B cell (primary cell): ENCODE data around the gene FERMT3. TPM values are rescaled to one million over a fixed set of nuclear protein-coding genes. Genes with fewer than 3 reads are reported as not detected.
A peak's percentile ranks its signal among the peaks of the same experiment; 100 is the strongest.

Experiments
- ATAC-seq: fragments of 200-7000 bp; cut with Tn5 transposase; one replicate; pipeline ENCODE4 v1.10.0; 2021; ENCODE audit warnings: low read depth, mild to moderate bottlenecking, moderate number of reproducible peaks, moderate library complexity
- CTCF ChIA-PET: fragments of 350-600 bp; sonication (Branson Sonifier 250); formaldehyde crosslinking; loops from one replicate; lab custom pipeline; 2021; ENCODE audit warnings: antibody characterized with exemption, inconsistent platforms; lab: Charles Lee
- POLR2A ChIA-PET: fragments of 350-600 bp; sonication (Branson Sonifier 250); formaldehyde crosslinking; loops from one replicate; lab custom pipeline; 2021; ENCODE audit warnings: antibody characterized with exemption; lab: Charles Lee
- DNase-seq: peaks from one replicate; pipeline ENCODE4 v3.0.0; 2013
- H2AFZ ChIP-seq: 2 replicates; pipeline ENCODE4 v1.6.1; 2012; ENCODE audit warnings: mild to moderate bottlenecking, low read depth, low read length; ENCODE audit not compliant: insufficient read depth, poor library complexity, severe bottlenecking
- H3K27ac ChIP-seq, 2 donors: 1 replicate in 1 of 2; 2 replicates in 1 of 2; pipeline ENCODE4 v1.5.1; 2012 to 2013; ENCODE audit warnings: low read length in 2 of 2, mild to moderate bottlenecking in 2 of 2, moderate library complexity in 1 of 2
- H3K27me3 ChIP-seq, 4 experiments: fragments of 200-600 bp in 1 of 4; sonication (generic) in 1 of 4; replicated peaks in 1 of 4; 1 replicate in 2 of 4; 2 replicates in 2 of 4; pipeline versions ENCODE4 v1.6.1 to v1.7.0; 2013 to 2016; ENCODE audit warnings: low read length in 3 of 4, mild to moderate bottlenecking in 2 of 4, mixed read lengths in 1 of 4, moderate library complexity in 1 of 4; ENCODE audit not compliant: insufficient read depth in 4 of 4, control insufficient read depth in 3 of 4; ENCODE audit errors: control extremely low read depth in 1 of 4
- H3K36me3 ChIP-seq, 2 experiments: replicated peaks in 1 of 2; 1 replicate in 1 of 2; 2 replicates in 1 of 2; pipeline versions ENCODE4 v1.6.1 to v1.7.1; 2013; ENCODE audit warnings: low read length in 1 of 2; ENCODE audit not compliant: insufficient read depth in 2 of 2, control insufficient read depth in 1 of 2; ENCODE audit errors: control extremely low read depth in 1 of 2, extremely low read depth in 1 of 2
- H3K4me1 ChIP-seq, 2 donors: fragments of 200-600 bp in 1 of 2; sonication (generic) in 1 of 2; 1 replicate in 1 of 2; 2 replicates in 1 of 2; pipeline versions ENCODE4 v1.5.1 to v1.6.1; 2013 to 2017; ENCODE audit warnings: low read length in 2 of 2; ENCODE audit not compliant: control insufficient read depth in 2 of 2, insufficient read depth in 2 of 2
- H3K4me2 ChIP-seq: replicated peaks from 2 replicates; pipeline ENCODE3; 2012; ENCODE audit warnings: mild to moderate bottlenecking, low read depth, low read length; ENCODE audit not compliant: poor library complexity, severe bottlenecking
- H3K4me3 ChIP-seq, 5 experiments: fragments of 200-600 bp in 1 of 5; sonication (generic) in 1 of 5; 1 replicate in 3 of 5; 2 replicates in 2 of 5; pipeline versions ENCODE4 v1.5.1 to v1.7.0; 2011 to 2016; ENCODE audit warnings: low read length in 4 of 5, mild to moderate bottlenecking in 4 of 5, low read depth in 2 of 5, control low read depth in 1 of 5, moderate library complexity in 1 of 5; ENCODE audit not compliant: insufficient read depth in 1 of 5; ENCODE audit errors: control extremely low read depth in 1 of 5, extremely low read depth in 1 of 5
- H3K79me2 ChIP-seq: fragments of 200-600 bp; sonication (generic); one replicate; pipeline ENCODE4 v1.6.0; 2016; ENCODE audit warnings: low read length; ENCODE audit not compliant: control insufficient read depth, insufficient read depth
- H3K9ac ChIP-seq: fragments of 200-600 bp; sonication (generic); 2 replicates; pipeline ENCODE4 v1.6.1; 2017; ENCODE audit warnings: mild to moderate bottlenecking, low read length, moderate library complexity
- H3K9me3 ChIP-seq, 3 donors: one replicate each; pipeline versions ENCODE4 v1.6.1 to v1.7.1; 2013; ENCODE audit warnings: low read length in 2 of 3; ENCODE audit not compliant: control insufficient read depth in 2 of 3, insufficient read depth in 1 of 3; ENCODE audit errors: control extremely low read depth in 1 of 3
- H4K20me1 ChIP-seq: 2 replicates; pipeline ENCODE4 v1.6.0; 2012; ENCODE audit warnings: mild to moderate bottlenecking, low read length; ENCODE audit not compliant: insufficient read depth, control insufficient read depth, poor library complexity, severe bottlenecking
- H3K27ac Mint-ChIP-seq: one replicate; pipeline ENCODE4 v1.8.0; 2021; ENCODE audit warnings: mixed read lengths
- H3K27me3 Mint-ChIP-seq: one replicate; pipeline ENCODE4 v1.8.0; 2021; ENCODE audit warnings: mixed read lengths
- H3K4me1 Mint-ChIP-seq: one replicate; pipeline ENCODE4 v1.8.0; 2021; ENCODE audit warnings: mixed read lengths
- H3K4me3 Mint-ChIP-seq: one replicate; pipeline ENCODE4 v1.8.0; 2021; ENCODE audit warnings: mixed read lengths
- H3K9me3 Mint-ChIP-seq: one replicate; pipeline ENCODE4 v1.8.0; 2022; ENCODE audit warnings: mixed read lengths; ENCODE audit not compliant: insufficient read depth
- EZH2 ChIP-seq: IDR thresholded peaks from 2 replicates; pipeline ENCODE4 v1.6.1; 2012; ENCODE audit warnings: borderline replicate concordance, low read depth, mild to moderate bottlenecking, moderate library complexity, low read length; ENCODE audit not compliant: insufficient read depth, poor library complexity, severe bottlenecking
- WGBS: methylation state at CpG from one replicate; pipeline ENCODE4 v1.1.5; 2013; ENCODE audit warnings: missing lambda C conversion rate; ENCODE audit not compliant: insufficient coverage; 5-methylcytosine and 5-hydroxymethylcytosine counted together
- intact Hi-C: fragments of 100-400 bp; cut with micrococcal nuclease; formaldehyde crosslinking; loops from one replicate; pipeline ENCODE4 v1.10.0; 2022
- polyA plus RNA-seq: library from polyadenylated mRNA; depleted of rRNA; stranded (reverse); fragments of >200 nt; gene quantifications from 2 replicates; pipeline ENCODE4 v1.2.3, GENCODE V29; 2012
- total RNA-seq, 2 donors: library from RNA; stranded (reverse); fragments of 120-200 nt in 1 of 2; gene quantifications; 1 replicate in 1 of 2; 2 replicates in 1 of 2; pipeline versions ENCODE4 v1.2.3 to v1.2.4, GENCODE V29; 2013 to 2022
- TF ChIP-seq, protein P1 (sequence below): fragments of 200-600 bp; IDR thresholded peaks from one replicate; pipeline ENCODE4 v1.8.0; 2022; ENCODE audit warnings: antibody characterized with exemption, mild to moderate bottlenecking

Gene FERMT3
- total and polyA plus RNA-seq, 2 donors (not counting 1 experiment from before 2014, with no cell fraction given) = 96.2 to 170 TPM

DNA sequence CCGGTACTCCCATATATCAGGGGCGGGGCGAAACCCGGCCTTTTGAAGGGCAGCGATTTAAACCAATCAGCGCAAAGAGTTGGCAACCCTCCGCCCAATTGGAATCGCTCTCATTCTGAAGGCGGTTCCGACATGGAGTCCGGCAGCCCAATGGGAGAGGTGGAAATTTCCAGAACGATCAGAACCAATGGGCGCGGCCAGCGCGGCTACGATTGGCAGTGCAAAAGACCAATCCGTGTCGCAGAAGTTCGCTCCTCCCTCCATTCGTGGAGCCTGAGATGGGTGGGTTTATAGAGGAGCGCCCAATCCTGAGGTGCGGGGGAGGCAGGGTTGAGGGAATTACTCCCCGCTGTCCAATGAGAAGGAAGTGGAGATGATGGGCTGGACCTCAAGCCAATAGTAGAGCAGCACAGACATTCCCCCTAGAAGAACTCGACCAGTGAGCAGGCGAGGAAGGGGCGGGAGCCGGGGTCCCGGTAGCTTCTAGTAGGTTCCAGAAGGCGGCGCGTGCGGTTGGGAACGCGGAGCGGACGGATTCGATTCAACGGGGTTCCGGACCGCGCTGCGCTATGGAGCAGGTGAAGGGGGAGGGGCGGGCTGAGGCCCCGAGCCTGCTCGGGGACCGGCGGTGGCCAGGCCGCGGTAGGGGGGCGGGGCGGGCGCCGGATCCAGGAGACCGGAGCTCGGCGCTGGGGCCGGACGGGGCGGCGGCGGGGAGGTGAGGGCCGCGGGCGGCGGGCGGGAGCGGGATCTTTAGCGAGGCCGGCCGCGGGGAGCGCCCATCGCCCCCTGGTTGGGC lies 20.6 kb upstream of the FERMT3 start, which contains the start of gene STIP1:
TSS of gene STIP1 (plus strand) at position 479 of the 799 bp plus-strand sequence. CDS start at position 570, 91 bp downstream.
- H3K36me3 ChIP-seq = peaks cover 0 to 3% of the 10 kb centered on the region in 2 experiments
- H3K4me1 ChIP-seq = peaks cover 13 to 24% of the 10 kb centered on the region in 2 donors
- Mint-ChIP-seq H3K27me3 (no peaks in the 10 kb centered on the region), H3K4me3 (no peak within 1 kb of the TSS), H3K9me3 (no peaks in the 10 kb centered on the region), H3K4me1 (peaks cover 41% of the 10 kb centered on the region), H3K27ac (peak within 1 kb of the TSS; percentile 94)
- peak within 1 kb of the TSS; percentile 16 to 95 (median 83) for H3K4me3 ChIP-seq
- intact Hi-C loops = loop anchor here (1.0 to 2.0 kb wide), 11 partner anchors 19 to 348 kb away; partner anchors contain the start of genes CCDC88B, DNAJC4, ESRRA and FERMT3
- H3K79me2 ChIP-seq = peaks cover 18% of the 10 kb centered on the region
- TF ChIP-seq EZH2 = no peak
- TF ChIP-seq, protein P1, sequence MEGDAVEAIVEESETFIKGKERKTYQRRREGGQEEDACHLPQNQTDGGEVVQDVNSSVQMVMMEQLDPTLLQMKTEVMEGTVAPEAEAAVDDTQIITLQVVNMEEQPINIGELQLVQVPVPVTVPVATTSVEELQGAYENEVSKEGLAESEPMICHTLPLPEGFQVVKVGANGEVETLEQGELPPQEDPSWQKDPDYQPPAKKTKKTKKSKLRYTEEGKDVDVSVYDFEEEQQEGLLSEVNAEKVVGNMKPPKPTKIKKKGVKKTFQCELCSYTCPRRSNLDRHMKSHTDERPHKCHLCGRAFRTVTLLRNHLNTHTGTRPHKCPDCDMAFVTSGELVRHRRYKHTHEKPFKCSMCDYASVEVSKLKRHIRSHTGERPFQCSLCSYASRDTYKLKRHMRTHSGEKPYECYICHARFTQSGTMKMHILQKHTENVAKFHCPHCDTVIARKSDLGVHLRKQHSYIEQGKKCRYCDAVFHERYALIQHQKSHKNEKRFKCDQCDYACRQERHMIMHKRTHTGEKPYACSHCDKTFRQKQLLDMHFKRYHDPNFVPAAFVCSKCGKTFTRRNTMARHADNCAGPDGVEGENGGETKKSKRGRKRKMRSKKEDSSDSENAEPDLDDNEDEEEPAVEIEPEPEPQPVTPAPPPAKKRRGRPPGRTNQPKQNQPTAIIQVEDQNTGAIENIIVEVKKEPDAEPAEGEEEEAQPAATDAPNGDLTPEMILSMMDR = peak; percentile 37
- no peaks in the 10 kb centered on the region for H3K27me3 ChIP-seq
- ATAC-seq (peak; percentile 85), DNase-seq (peak; percentile 100)
- CTCF ChIA-PET = interaction anchor here (0.6 to 6.1 kb wide), 12 partner anchors 9 to 263 kb away, joined by 3 to 53 read pairs (median 6); partner anchors contain the start of genes CATSPERZ, FERMT3, NUDT22 and PLCB3
- H2AFZ ChIP-seq = peak within 1 kb of the TSS; percentile 98
- under 1% methylated on average over 73 of the region's 74 CpGs for WGBS
- peaks cover 7% of the 10 kb centered on the region for H4K20me1 ChIP-seq
- peak within 1 kb of the TSS; percentile 59 to 86 for H3K27ac ChIP-seq
- H3K9ac ChIP-seq = peak within 1 kb of the TSS; percentile 98
- no peaks in the 10 kb centered on the region for H3K9me3 ChIP-seq
- peak within 1 kb of the TSS; percentile 100 for H3K4me2 ChIP-seq
- POLR2A ChIA-PET = interaction anchor here (0.6 to 1.9 kb wide), 14 partner anchors 10 to 1305 kb away, joined by 3 to 10 read pairs (median 4); partner anchors contain the start of genes FERMT3, FKBP2, NAA40 and PRDX5
